CD4-positive, alpha-beta T cell treated with Interleukin-4 for 1 hour (primary cell): ENCODE data around the gene CDH4.

Source experiments
- DNase-seq, 2 donors: peaks; one replicate each; pipeline ENCODE4 v3.0.0-alpha.2; 2020 to 2022

Gene CDH4

GRCh38 chr20:61762167-61762710 is 510.2 kb downstream of the CDH4 start:
- no peak for DNase-seq

- no peak for DNase-seq
Measured at GRCh38 chr20:61762886-61763739, 511.1 kb downstream of the CDH4 start.

- no peak for DNase-seq
Measured at GRCh38 chr20:61763740-61764400, 511.8 kb downstream of the CDH4 start.

DNA sequence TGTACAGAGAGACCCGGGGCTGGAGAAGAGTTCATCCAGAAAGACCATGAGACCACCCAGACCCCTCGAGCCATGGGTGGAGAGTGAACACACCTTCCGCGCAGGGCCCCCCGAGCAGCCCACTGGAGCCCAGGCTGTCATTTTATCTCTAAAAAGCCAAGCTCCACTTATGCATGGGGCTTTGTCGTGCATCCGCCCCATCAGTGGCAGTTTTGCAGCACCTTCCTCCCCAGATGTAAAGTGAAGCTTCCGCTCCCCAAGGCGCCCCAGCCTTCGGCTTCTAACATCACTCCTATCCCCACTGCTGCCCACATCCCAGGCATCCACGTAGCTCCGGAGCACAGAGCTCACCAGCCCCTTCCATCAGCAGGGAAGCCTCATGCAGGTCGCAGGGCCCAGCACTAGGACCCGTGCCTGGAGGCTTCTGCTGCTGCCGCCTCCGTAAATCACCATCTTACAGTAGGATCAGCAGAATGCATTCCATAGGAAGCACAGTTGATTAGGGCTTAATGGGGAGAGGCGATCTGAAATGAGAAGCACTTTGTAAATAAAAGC is 512.5 kb downstream of the CDH4 start:
- no peak for DNase-seq

GRCh38 chr20:61765081-61765870 is 513.2 kb downstream of the CDH4 start:
- DNase-seq = no peak

DNA sequence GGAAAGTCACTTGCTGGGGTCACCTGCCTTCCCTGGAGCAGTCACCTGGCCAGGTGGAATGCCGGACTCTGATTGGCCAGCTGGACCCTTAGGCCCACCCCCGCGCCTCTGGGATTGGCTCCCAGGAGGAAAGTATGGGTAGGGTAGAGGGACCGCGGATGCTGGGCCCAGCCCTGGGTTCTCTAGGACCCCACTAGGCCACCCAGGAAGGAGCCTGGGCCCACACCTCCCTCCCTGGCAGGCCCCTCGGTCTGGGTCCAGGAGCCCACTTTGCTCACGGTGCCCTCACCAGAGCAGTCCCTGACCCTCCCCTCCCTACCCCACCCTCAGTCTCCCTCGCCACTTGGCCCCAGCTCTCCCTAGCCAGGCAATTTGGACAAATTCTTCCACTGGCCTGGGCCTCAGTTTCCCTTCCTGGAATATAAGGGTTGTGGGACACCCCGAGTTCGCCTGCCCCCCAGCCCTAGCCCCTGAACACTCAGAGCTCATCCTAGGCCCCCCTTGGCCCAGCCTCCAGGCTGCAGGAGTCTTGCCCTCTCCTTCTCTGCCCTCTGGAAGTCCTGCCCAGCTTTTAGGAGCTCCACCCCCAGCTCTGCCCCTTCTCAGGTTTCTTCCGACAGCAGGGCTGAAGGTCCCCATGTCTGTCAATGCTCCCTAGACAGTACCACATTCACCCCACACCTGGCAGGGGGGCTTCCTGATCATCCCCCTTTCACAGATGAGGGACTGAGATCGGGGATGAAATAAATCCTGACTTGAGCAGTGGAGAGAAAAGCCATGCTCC is 514.0 kb downstream of the CDH4 start:
- DNase-seq = no peak

GRCh38 chr20:61766921-61767610 is 515.0 kb downstream of the CDH4 start:
- DNase-seq = no peak

DNA sequence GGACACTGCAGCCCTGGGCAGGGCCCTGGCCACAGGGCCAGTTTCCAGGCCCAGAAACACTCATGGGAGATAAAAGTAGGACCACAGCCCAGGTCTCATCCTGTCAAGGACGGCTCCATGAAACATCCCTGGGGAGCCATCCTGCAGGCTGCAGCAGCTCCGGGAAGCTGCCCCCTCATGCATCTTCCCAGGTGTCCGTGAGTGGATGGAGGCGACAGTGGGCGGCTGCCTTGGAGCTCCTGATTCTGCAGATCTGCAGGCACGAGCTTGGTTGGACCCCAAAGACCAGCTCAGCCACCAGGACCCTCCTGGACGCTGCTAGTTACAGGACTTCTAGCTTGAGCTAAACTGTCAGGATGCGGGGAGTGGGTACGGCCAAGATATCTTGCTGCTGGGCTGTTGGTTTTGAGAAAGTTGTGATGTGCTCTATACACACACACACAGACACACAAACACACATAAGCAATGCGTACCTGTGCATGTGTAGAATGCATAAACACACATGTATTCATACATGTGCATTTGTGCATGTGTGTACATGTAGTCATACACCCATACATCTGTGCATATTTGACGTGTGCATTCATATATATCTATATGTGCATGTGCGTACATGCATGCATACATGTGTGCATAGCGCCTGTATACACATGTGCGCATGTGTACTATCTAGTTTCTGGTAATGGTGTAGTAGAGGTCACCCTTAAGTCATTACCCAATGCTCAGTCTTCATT is 515.9 kb downstream of the CDH4 start:
- DNase-seq = no peak

- no peak for DNase-seq
Measured at GRCh38 chr20:61768571-61769285, 516.7 kb downstream of the CDH4 start.

DNA sequence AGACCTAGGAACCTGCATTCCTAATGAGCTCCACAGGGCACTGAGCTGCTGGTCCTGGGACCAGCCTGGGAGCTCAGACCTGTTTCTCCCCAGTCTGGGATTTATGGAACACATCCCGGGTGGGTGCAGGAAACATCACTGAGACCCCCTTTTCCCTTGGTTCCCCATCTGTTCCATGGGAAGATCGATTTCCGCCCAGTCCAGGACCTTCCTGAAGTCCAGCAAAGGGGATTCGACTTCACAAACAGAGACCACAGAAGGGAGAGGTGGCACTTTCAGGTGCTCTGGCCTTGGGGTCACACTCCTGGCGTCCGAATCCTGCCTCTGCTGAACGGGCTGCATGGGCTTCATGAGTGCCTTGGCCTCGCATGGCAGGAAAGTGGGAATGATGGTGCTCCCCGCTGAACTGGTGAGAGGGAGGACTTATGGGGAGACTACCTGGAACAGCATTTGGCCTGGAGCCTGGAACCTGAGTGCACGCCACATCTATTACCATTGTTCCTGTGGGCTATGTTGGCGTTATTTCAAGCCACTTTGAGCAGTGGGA is 517.3 kb downstream of the CDH4 start:
- no peak for DNase-seq

DNA sequence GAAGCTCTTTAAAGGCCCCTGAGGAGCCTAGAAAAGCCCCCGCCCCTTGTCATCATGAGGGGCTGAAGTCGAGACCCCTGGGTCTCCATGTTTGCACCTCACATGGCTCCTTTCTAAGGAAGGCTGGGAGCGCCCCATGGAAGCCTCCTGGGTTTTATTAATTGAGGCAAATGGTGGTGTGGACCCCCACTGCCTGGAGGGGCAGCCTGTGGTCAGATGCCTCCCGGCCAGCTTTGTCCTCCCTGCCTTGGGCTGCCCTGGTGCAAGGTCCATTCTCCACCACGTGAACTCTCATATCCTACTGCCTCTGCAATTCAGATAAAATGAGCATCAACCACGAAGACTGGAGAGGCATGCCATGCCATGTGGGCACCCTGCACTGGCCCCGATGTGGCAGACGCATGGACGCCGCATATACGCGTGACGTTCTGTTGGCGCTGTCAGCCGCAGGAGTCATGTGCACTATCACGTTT is 518.1 kb downstream of the CDH4 start:
- DNase-seq = no peak

- no peak for DNase-seq
Measured at GRCh38 chr20:61771805-61772350, 519.8 kb downstream of the CDH4 start.

DNA sequence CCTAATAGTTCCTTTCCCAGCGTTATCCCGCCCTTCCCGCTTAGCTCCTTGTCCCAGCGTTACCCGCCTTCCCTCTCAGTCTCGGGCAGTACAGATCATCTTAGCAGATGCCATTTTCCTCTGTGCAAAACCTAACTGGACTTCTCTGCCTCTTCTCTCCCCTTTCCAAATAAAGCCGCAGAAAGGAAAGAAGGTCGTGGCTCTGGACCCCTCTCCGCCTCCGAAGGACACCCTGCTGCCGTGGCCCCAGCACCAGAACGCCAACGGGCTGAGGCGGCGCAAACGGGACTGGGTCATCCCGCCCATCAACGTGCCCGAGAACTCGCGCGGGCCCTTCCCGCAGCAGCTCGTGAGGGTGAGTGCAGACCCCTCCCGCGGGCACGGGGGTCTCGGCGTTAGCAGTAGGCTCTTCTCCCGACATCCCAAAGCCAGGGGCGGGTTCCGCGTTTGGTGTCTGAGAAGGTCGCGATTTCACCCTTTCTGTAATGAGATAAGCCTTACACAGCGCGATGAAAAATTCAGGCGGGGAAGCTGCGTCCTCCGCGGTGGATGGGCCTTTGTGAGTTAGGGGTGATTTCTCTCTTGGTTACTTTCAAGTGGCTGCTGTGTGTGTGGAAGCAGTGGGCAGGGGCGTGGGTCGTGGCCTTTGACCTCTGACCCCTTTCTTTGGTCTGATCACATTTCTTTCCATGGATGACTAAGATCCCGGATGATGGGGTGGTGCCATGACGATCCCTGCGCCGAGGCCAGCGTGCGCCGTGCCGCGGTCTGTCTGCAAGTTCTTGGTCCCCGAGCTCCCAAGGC is 521.0 kb downstream of the CDH4 start:
- DNase-seq = no peak

DNA sequence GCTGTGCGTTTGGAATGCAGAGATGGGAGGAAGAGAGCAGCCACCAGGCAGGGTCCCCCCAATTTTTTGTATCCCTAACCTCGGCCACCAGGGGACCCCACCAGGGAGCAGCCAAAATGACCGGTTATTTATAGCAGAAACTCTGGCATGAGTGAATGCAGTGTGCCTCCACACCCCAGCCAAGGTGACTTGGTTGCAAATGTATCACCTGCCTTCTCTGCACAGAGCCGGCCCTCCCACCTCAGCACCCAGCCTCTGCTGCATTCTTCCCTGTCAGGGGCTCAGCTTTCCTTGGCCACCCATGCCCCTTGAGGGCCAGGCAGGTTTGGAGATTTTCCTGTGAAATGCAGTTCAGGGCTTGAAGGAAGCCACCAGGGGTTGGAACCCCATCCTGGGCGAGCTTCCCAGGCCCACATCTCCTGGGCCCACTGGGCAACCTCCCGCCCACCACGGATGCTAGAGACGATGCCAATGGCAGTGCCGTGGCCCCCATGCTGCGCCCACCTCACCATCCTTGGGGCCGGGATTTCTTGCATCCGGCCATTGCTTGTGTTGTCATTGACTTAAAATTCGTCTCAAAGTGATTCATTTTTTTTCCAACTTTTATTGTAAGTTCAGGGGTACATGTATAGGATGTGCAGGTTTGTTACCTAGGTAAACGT is 522.0 kb downstream of the CDH4 start:
- DNase-seq = no peak

DNA sequence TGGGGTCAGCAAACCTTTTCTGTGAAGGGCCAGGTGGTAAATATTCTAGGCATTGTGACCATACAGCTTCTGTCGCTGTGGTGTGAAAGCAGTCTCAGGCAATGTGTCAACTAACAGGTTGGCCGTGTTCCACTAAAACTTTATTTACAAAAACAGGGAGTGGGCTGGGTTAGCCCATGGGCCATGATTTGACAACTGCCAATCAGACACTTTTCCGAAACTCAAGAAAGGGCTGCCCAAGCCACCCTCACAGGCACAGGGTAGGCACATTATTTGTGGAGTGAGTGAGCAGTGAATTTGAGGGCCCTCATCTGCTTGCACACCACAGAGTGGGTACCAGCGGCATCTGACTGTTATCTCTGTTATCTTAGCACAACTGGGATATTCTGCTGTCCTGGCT is 523.4 kb downstream of the CDH4 start:
- no peak for DNase-seq

DNA sequence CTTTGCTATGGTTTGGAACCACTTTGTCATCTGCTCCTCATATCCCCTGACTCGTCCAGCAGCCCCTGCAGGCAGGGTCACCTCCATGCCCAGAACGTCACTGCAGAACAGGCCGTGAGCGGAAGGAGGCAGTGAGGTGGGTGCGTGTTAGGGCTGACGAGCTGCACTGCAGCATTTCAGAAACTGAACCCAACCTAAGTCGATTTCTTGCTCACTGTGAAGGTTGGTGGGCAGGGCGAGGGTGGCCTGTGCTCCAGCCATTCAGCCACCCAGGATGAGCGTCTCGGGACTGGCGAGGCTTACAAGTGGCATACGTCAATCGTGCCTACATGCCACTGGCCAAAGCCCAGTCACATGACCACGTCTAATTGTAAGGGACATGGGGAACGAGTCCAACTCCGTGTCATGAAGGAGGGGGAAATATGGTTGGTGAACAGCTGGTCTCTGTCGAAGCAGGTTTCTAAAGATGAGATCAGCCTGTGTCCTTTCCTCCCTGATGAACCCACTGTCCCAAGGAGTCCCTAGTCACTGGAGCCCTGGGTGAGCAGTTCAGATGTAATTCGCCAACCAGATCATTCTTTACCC is 524.5 kb downstream of the CDH4 start:
- no peak for DNase-seq

DNA sequence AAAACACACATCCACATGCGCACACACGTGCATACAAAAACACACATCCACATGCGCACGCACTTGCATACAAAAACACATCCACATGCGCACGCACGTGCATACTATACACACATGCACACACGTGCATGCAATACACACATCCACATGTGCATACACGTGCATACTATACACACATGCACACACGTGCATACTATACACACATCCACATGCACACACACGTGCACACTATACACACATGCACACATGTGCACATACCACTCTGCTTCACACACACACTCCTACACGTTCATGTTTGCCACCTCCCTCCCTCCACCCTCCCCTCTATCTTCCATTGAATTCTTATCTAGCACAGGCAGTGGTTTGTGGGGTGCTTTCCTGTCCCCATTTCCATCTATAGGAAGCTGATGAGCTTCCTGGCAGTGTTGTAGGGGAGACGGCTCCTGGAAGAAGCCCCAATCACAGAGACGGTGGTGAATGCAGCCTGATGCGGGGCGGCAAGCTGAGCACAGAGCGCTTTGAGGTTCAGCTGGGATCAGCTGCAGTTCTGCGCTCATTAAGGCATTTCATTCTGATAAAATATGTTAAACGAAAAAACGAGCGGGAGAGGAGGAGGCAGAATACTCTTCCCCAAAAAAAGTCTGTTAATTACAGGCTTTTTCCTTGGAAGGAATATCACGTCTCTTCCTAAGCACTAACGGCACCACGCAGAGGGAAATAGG is 525.9 kb downstream of the CDH4 start:
- no peak for DNase-seq
